GM23248 (cell line): ENCODE results near the gene GP2.

Experiments
- EZH2 ChIP-seq: fragments of 200-600 bp; sonication (generic); IDR thresholded peaks from 2 replicates; pipeline ENCODE4 v1.6.1; 2018; ENCODE audit warnings: antibody characterized with exemption, mild to moderate bottlenecking; ENCODE audit not compliant: insufficient read depth, poor library complexity, severe bottlenecking
- EZH2phosphoT487 ChIP-seq: fragments of 200-600 bp; sonication (generic); IDR thresholded peaks from 2 replicates; pipeline ENCODE4 v1.6.1; 2018; ENCODE audit warnings: antibody characterized with exemption, moderate library complexity, mild to moderate bottlenecking, low read depth; ENCODE audit not compliant: insufficient read depth

- TF ChIP-seq EZH2: no peak
- no peak for TF ChIP-seq EZH2phosphoT487
Measured at GRCh38 chr16:20298452-20298851, 28.9 kb downstream of the GP2 start.
